HL-60/S4 treated with phorbol 12-myristate 13-acetate at 8.2 ng/mL for 4 days and 3 days (cell line): ENCODE results near the gene ZBTB16.

Experiments
- in situ Hi-C: fragments of 300-500 bp; cut with MboI; formaldehyde crosslinking; loops from 2 replicates; pipeline ENCODE4 v1.15.0; 2022; ENCODE audit warnings: low sequenced_read_pairs

Gene ZBTB16

DNA sequence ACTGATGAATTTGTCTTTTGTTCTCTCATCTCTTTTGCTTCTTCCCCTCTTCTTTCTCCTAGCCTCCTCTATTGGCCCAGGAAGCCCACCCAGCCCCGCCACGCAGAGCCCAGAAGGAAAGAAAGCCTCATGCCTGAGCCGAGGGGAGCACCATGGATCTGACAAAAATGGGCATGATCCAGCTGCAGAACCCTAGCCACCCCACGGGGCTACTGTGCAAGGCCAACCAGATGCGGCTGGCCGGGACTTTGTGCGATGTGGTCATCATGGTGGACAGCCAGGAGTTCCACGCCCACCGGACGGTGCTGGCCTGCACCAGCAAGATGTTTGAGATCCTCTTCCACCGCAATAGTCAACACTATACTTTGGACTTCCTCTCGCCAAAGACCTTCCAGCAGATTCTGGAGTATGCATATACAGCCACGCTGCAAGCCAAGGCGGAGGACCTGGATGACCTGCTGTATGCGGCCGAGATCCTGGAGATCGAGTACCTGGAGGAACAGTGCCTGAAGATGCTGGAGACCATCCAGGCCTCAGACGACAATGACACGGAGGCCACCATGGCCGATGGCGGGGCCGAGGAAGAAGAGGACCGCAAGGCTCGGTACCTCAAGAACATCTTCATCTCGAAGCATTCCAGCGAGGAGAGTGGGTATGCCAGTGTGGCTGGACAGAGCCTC, 3.8 kb downstream of the ZBTB16 start:
- in situ Hi-C loops, result no loop called here

DNA sequence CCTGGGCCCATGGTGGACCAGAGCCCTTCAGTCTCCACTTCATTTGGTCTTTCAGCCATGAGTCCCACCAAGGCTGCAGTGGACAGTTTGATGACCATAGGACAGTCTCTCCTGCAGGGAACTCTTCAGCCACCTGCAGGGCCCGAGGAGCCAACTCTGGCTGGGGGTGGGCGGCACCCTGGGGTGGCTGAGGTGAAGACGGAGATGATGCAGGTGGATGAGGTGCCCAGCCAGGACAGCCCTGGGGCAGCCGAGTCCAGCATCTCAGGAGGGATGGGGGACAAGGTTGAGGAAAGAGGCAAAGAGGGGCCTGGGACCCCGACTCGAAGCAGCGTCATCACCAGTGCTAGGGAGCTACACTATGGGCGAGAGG, 4.3 kb downstream of the ZBTB16 start:
- in situ Hi-C loops, result no loop called here

DNA sequence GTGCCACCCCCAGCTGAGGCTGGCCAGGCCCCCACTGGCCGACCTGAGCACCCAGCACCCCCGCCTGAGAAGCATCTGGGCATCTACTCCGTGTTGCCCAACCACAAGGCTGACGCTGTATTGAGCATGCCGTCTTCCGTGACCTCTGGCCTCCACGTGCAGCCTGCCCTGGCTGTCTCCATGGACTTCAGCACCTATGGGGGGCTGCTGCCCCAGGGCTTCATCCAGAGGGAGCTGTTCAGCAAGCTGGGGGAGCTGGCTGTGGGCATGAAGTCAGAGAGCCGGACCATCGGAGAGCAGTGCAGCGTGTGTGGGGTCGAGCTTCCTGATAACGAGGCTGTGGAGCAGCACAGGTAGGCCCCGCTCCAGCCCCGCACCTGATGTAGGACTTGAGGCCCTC, 4.7 kb downstream of the ZBTB16 start:
- in situ Hi-C loops, result no loop called here

DNA sequence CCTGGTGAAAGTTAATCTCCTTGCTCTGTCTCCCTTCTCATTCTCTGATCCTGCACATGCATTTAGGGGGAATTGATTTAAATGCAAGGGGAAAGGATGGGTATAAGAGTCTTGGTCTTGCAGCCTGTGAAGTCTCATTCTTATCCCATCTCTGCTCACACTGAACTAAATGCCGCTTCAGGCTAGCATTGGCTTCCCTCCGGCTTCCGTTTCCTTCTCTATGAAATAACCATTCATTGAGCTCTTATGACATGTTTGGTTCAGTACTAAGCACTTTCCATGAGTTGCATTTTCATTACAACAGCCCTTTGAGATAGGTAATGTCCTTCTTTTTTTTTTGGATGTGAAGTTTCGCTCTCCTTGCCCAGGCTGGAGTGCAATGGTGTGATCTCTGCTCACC, 5.6 kb downstream of the ZBTB16 start:
- in situ Hi-C loops, result no loop called here

DNA sequence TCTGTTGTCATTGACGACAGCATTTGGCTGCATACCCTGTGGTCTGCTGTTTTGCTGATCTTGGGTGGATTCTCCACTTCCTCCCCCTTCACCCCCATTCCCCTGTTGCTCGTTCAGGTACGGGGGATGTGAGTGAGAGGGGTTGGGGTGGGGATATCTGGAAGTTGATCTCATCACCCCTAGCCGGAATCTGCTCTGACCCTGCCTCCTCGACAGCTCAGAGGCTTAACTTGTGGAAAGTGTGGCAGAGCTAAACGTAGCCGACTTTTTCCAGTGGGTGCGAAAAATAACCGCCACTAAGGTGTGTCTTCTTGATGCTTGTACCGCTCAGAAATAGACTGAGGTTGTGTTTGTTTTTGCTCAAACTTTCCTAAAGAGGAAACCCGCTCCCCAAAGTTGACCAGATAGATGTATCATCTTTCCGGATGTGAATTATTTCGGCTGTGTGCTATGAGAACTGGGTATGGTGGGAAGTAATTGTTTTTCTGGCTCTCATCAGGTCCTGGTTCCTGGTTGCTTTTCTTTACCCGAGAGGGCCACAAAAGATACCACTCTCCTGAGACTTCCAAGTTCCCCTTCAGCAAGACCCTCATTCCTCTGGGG, 6.6 kb downstream of the ZBTB16 start:
- in situ Hi-C loops, result no loop called here

DNA sequence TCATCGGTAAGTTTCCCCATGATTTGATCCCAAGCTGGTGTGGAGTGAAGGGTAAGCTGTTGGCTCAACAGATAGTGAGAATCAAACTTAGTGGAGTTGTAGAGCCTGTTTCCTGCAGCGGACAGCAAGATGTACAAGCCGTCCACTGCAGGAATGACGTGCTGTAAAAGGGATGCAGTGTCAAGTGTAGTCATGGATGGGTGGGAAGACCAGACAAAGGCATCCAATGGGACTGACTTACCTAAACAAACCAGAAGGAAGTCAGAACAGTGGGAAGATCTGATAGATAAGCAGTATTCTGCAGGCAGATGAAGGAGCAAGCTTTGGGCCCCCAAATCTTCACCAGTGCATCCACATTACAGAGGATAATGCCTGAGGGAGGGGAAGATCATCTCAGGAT, 8.8 kb downstream of the ZBTB16 start:
- in situ Hi-C loops, result no loop called here

DNA sequence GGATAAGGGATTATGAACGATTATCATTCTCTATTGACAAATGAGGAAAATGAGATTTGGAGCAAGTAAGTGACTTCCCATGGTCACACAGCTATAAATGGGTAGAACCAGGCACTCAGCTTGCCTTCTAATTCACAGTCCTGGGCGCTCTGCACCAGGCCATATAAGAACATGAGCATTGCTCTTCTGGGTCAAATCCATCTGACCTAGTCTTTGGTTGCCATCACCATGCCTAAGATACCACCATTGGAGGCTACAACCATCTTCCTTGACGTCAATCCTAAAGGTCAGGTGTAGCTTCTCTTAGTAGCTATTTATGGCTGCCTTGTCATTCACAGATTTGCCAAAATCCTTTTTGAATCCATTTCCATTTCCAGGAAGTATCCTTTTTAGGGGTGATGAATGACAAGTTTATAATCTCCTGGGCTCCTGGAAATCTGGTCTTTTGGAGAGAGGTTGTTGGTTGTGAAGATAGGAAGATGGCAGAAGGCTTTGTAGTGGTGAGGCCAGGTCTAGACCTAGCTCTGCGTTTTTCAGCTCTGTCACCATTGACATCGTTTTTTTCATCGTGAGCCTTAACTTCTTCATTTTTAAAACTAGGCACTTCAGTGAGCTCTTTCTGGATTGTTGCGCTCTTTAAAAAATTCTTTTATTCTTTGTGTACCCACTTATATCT, 11.1 kb downstream of the ZBTB16 start:
- in situ Hi-C loops, result no loop called here

DNA sequence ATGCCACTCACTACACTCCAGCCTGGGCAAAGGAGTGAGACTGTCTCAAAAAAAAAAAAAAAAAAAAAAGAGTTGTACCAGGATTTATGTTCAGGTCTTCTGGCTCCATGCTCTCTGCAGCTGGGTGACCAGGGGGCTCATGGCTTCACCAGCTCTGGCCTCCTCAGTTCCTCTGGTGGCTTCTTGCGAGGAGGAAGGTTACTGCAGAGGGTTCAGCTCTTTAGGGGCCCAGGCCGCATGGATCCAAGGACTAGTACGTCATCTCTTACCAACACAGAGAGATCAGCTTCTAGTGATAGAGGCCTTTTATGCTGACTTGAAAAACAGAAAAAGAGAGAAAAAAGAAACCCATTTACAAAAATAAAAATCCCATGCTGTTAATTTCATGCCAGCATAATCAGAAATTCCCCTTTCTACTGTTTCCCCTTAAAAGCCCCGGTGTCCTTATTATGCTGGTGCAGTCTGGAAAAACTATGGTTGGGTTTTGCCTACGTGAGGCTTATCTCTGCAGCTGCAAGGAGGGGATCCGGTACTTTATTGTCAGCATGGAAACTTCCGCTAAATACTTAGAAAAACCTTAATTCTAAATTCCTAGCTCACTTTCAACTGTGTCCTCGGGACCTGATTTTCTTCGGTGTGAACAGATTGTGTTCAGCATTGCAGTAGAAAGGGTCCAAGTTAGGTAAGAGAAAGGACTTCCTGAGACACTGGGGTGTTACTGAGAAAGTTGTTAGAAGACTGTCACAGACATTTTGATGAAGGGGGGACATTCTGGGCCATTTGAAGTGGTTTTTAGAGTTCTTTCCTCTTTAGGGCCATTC, 13.7 kb downstream of the ZBTB16 start:
- in situ Hi-C loops, result no loop called here

DNA sequence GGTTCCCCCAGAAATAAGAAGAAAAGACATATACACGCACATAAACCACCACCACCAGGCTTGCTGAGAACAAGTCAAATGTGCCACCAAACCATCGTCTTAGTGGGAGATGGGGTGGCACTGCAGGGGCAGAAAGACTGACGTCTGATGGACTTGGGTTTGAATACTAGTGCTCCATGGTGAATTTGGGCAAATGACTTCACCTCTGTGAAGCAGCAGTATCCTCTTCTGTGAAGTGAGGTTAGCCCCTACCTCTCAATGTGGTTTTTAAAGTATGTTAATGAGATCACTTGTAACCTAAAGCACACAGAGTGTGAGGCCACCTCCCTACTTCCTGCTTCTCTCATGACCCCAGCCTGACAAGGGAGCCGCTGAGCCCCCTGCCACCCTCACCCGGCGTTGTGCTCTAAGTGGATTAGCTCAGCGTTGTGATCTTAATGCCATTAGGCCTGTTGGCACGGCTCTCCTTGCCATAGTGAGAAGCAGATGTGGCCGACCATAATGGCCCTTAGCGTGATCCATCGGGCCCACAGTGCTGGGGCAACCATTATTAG, 14.4 kb downstream of the ZBTB16 start:
- in situ Hi-C loops, result no loop called here

DNA sequence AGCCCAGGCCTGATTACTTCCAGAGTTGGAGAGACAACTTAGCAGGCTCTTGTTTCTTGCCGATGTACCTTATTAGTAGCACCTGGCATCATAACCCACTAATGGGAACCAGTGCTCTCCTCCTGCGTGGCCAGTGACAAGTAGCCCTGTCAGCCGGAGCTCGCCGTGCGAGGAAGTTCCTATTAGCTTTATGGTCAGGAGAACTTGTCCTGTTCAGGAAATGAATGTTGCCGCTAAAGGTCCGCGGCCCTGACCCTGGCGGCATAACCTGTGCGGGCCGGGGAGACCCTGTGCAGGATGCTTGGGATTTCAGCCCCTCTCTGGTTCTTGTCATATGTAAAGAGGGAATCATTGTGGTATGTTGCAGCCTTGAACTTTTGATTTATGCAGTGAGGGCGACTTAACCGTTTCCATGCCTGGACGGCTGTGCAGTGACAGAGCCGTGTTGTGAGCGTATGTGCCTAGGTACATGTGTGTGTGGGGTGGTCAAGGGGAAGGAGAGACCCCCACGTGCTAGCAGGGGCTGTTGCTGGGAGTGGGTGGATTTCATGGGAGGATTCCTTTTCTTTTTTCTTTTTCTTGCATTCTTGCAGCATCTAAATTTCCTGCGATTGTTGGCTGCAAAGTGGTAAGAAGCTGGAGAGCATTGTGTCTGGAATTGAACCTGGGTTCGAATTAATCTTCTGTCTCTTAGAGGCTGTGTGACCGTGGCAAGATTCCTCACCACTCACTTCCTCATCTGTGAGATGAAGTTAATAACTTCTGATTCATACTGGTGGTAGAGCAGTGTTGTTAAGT, 15.2 kb downstream of the ZBTB16 start:
- in situ Hi-C loops, result no loop called here

DNA sequence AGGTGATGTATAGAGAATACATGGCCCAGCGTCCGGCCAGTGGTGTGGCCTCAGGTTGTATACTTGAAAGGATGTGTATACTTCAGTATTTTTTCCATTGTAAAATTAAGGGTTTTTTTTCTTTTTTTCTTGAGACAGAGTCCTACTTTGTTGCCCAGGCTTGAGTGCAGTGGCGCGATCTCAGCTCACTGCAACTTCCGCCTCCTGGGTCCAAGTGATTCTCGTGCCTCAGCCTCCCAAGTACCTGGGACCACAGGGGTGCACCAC, 15.8 kb downstream of the ZBTB16 start:
- in situ Hi-C loops, result no loop called here

DNA sequence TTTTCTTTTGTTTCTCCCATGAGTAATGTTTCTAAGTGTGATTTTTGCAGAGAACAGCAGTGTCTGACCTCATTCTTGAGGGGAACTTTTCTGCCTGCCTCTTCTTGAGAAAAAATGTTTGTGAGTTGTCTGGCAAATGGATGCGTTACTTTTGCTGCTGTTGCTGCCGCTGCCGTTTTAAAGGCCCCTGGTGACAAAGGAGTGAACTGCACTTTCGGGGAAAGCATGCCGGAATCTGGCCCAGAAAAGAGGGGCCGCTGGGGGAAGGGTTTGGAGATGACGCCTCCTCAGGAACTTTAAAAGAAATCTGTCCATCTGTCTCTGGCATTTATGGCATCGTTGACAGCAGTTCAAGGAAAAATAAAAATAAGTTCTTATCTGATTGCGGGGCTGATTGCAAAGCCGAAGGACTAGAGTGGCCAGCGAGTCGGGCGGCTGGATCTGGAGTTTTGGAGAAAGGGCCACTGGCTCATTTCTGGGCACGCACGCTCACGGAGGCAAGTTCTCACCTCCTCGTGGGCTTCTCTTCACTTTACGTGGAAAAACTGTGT, 16.5 kb downstream of the ZBTB16 start:
- in situ Hi-C loops, result no loop called here

DNA sequence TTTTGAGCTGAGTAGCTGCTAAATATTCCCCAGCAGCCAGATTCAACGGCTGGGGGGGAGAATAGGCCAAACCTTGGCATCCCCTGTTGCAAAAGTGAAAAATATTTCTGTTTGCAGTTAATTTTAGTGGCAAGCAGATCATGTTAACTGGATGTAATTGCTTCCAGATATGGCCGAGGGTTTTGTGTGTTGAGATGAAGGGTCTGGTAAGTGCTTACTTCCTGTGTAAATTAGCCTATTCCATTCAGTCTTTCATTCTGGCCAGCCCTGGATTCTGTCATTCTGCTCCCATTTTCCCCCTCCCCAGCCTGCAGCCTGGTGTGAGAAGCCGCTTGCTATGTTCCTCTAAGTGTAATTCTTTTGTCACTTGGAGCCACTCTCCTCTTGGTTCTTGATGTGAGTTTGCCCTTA, 17.4 kb downstream of the ZBTB16 start:
- in situ Hi-C loops, result no loop called here

DNA sequence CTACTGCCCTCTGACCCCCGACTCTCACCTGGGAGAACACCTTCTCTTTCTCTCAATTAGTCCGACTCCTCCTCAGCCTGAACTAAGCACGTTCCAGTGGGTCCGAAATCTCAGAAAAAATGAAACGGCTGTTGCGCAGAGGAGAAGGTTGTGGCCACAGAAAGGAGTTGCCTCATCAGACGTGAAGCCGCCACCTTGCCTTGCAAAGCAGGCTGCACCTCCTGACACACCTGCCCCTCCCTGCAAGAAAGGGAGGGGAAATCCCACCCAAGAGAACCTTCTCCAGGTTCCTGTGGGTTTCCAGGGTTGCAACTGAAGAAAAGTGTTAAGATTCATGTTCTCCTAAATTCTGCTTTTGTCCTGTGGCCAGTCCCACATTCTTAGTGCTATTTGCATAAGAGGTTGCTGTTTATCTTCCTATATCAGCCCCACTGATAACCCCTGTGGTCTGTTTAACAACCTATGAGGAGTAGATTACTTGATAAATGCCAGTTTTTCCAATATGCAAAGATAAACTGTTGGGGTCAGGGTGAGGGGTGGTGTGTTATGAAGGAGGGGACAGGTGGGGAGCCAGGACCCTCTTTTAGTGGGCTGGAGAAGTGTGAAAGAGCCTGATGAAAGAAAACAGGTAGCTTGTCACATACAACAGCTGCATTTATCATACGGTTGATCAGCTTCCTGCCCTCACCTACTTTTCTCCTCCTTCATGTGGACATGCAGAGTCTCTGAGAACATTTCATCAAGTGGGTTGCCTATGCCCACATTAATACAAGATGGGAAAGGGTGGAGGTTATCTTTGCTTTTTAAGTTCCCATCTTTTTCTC, 18.2 kb downstream of the ZBTB16 start:
- in situ Hi-C loops, result no loop called here

DNA sequence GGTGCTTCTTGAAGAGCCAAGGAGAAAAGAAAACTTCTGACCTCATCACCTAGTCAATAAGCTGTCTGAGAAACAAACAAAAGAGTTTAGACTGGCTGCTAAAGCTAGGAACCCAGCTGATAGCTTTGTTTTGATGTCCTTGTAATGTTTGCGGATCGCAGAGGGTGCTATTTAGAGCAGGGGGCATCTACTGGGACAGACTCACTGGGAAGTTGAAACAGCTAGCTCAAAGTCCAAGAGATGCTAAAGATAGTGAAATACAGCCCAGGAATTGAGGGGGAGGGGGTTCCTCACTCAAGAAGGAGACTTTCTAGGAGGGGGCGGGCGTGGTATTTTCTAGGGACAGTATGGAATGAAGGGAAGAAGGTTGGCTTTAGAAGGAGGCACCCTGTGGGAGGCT, 18.9 kb downstream of the ZBTB16 start:
- in situ Hi-C loops, result no loop called here

DNA sequence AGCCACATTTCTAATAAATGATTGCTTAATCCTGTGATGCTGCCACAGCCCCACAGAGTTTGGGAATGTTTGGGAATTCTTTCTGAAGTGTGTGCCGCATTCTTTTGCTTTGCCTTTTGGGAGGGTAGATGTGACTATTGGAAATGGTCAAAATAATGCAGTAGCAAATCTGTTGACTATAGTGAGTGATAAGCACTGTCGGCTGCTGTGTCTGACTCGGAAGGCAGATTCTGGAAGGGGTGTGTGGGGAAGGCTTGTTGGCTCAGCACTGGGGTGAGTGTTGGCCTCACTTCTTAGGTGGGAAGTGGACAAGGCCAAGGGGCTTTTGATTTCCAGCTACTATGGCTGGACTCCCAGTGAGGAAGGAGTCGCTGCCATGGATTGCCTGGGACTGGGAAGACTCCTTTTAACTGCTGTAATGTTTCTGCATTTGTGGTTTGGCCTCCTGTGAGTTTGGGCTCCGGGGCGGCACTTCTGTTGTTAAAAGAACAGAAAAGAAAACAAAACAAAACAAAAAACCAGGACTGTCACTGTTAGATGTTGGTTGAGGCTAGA, 20.1 kb downstream of the ZBTB16 start:
- in situ Hi-C loops, result no loop called here

DNA sequence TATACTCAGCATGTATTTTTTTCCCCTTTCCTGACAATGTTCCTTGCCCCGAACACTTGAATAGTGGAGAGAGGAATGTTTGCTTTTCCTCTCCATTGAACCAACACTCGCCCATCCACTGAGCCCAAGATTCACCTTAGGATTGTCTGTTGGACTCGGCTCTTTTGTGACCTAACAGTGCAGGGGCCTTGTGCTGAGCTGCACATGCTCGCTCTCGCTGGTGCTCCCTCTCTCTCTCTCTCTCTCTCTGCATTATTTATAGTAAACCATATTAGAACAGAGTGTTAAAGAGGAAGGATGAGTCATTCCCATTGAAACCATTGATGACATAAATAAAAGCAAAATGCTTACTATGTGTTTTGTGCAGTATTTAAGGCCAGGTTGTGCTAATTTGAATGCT, 20.7 kb downstream of the ZBTB16 start:
- in situ Hi-C loops, result no loop called here

DNA sequence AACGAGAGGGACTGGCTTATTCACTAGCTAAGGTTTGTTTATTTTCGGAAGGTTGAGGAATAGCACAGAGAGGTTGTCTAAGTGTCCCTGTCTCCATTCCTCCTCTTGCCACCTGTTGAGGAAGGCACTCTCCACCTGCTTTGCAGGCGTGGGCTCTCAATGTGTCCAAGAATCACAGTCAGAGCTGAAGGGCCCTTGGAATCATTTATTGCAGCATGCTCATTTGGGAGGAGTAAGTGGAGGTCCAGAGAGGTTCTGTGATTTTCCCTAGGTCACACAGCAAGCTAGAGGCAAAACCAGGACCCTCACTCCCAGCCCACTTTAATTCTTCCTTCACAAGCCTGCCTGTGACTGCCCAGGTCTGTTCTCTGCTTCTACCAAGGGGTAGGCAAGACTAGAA, 21.3 kb downstream of the ZBTB16 start:
- in situ Hi-C loops, result no loop called here

DNA sequence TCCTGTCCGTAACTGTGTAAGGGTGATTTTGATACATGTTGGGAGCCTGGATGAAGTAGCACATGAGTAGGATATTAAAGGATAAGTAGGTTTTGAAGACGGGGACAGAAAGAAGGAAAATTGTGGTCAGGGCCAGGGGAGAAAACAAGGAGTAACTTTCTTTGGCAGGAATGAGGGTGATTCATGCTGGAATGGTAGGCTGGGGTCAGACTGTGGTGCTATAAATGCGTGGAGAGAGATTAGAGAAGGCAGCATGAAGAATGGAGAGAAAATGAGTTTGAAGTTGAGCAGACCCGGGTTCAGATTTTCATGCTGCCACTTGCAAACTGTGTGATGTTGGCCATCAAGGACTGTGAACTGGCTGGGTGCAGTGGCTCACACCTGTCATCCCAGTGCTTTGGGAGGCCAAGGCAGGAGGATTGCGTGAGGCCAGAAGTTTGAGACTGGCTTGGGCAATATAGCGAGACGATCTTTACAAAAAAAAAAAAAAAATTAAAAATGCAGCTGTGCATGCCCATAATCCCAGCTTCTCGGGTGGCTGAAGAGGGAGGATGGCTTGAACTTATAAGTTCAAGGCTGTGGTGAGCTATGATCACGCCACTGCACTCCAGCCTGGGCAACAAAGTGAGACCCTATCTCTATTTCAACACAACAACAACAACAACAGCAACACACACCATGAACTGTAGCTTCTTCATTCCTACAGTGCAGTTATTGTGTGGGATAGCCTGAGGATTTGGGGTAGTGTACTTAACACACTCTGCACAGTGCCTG, 22.3 kb downstream of the ZBTB16 start:
- in situ Hi-C loops, result no loop called here
